Measurements from ENCODE around the gene ZNF101. TPM values are rescaled to one million over a fixed set of nuclear protein-coding genes. Genes with fewer than 3 reads are reported as not detected.

ZNF101 gene
- total RNA-seq, 1 experiment from 2014 or later = 24.9 TPM

DNA sequence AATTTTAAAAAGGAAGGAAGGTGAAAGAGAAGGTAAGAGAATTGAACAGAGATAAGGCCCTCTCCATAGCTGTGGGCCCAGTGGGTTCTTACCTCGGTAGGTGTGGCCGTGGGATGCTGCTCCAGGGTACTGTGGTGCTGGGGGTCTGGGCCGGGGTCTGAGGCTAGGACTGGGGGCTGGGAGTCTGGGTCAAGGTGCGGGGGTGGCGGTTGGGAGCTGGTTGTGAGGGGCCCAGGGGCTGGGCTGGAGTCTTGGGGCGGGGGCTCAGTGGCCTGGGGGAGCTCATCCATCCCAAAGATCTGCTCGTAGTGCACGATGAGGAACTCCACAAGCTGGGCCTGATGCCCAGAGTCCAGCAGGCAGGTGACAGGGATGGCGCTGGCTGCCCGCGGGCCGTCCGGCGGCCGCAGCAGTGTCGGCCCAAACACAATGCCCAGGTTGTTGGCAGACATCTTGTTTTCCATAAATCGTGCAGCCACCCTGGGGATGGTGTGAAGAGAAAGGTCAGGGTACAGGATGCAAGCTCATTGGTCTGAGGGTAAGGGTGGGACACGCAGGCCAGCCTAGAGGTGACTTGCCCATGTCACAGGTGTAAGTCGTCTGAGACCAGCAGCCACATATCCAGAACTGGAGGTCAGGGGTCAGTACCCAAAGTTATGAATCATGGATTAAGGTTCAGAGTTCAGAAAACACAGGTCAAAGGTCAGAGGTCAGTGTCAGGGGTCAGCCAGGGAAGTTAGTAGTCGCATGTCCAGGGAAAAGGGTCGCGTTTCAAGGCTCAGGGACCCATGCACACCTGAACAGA lies 34.7 kb upstream of the ZNF101 start:
- no peaks in the 10 kb centered on the region for H3K27me3 ChIP-seq (ENCODE audit: control insufficient read depth, insufficient read depth, low read length)
- H3K36me3 ChIP-seq (replicated peaks; ENCODE audit: control insufficient read depth, insufficient read depth, low read length) = peaks cover 12% of the 10 kb centered on the region
- no peak for DNase-seq
- H3K4me3 ChIP-seq (ENCODE audit: insufficient read depth, low read depth, low read length) = no peak overlapping the region

GRCh38 chr19:19634516-19635312 lies 33.9 kb upstream of the ZNF101 start:
- no peaks in the 10 kb centered on the region for H3K27me3 ChIP-seq (ENCODE audit: control insufficient read depth, insufficient read depth, low read length)
- no peak for DNase-seq
- H3K4me3 ChIP-seq (ENCODE audit: insufficient read depth, low read depth, low read length) = no peak overlapping the region
- H3K36me3 ChIP-seq (replicated peaks; ENCODE audit: control insufficient read depth, insufficient read depth, low read length) = peaks cover 12% of the 10 kb centered on the region

- DNase-seq = no peak
- Histone ChIP-seq H3K27me3 (ENCODE audit: control insufficient read depth, insufficient read depth, low read length) (no peaks in the 10 kb centered on the region), H3K4me3 (ENCODE audit: insufficient read depth, low read depth, low read length) (no peak overlapping the region), H3K36me3 (replicated peaks; ENCODE audit: control insufficient read depth, insufficient read depth, low read length) (peaks cover 12% of the 10 kb centered on the region)
These were observed 33.3 kb upstream of the ZNF101 start for GRCh38 chr19:19635313-19635702.

DNA sequence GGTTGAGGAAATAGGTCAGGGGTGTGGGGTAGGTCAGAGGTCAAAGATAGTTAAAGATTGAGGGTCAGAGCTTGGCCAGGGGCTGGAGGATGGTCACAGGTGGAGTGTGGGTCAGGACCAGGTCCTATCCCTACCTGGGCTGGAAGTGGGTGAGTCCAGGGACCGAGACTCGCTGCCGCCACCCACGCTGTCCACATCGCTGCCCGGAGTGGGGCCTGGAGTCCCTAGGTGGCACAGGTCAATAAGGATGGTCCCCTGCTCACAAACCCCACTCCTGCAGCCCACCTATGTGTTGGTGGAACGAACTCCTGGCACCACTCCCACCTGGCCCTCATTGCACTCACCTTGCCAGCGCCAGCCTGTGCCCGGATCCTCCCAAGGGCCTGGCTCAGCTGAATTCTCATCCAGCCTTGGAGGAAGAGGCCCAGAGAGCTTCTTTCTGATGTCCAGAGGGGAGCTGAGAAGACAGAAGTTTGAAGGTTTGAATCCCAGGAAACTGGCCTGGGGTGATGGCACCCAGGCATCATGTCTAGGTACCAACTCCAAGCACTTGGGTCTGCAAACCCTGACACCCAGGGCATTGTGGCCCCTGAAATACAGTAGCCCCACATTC lies 32.0 kb upstream of the ZNF101 start:
- H3K4me3 ChIP-seq (ENCODE audit: insufficient read depth, low read depth, low read length) = no peak overlapping the region
- H3K27me3 ChIP-seq (ENCODE audit: control insufficient read depth, insufficient read depth, low read length) = no peaks in the 10 kb centered on the region
- H3K36me3 ChIP-seq (replicated peaks; ENCODE audit: control insufficient read depth, insufficient read depth, low read length) = peaks cover 12% of the 10 kb centered on the region
- no peak for DNase-seq

DNA sequence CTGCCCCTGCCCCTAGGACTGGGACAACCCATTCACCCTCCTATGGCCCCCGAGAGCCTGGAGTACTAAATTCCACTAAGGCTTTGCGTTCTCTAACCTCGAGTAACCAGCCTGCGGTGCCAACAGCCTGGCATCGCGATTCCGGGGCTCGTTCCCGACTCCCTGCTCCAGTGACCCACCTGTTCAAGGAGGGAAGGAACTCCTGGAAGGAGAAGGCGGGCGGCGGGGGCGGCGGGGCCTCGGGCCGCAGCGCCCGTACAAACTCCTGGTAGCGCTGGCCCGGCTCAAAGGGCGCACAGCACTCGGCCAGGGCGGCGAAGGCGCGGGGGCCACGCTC lies 31.5 kb upstream of the ZNF101 start:
- DNase-seq = no peak
- H3K27me3 ChIP-seq (ENCODE audit: control insufficient read depth, insufficient read depth, low read length) = no peaks in the 10 kb centered on the region
- H3K36me3 ChIP-seq (replicated peaks; ENCODE audit: control insufficient read depth, insufficient read depth, low read length) = peaks cover 12% of the 10 kb centered on the region
- H3K4me3 ChIP-seq (ENCODE audit: insufficient read depth, low read depth, low read length) = no peak overlapping the region

DNA sequence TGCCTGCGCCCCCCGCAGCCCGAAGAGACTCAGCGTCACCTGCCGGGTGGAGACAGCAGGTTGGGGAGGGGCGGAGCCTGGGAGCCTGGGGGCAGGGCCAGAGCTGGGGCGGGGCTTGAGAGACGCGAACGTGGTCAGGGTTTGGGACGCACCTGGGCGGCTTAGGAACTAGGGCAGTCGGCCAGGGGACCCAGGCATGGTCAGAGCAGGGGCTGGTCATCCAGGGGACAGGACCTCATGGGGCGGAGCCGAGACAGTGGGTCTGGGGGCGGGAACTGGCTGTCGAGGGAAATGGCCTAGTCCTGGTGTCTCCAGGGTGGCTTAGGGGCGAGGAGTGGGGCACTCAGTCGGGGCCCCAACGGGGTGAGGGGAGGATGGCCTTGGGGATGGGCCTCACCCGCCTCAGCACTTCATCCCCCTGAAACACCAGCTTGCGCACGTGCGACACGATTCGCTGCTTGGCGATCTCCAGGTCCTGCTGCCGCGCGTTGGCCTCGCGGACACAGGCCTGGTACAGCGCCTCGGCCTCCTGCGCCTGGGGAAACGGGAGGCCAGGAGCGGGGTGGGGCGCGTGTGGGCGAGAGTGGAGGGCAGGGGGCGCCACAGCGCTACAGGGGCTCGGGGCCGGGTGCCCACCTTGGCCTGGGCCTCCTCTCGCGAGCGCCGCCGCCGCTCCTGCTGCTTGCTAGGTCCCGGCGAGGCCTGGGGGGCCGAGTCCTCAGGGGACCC lies 31.0 kb upstream of the ZNF101 start:
- peak; percentile 99 for DNase-seq
- Histone ChIP-seq H3K27me3 (ENCODE audit: control insufficient read depth, insufficient read depth, low read length) (no peaks in the 10 kb centered on the region), H3K4me3 (ENCODE audit: insufficient read depth, low read depth, low read length) (no peak overlapping the region), H3K36me3 (replicated peaks; ENCODE audit: control insufficient read depth, insufficient read depth, low read length) (peaks cover 10% of the 10 kb centered on the region)

- Histone ChIP-seq H3K36me3 (replicated peaks; ENCODE audit: control insufficient read depth, insufficient read depth, low read length) (peaks cover 22% of the 10 kb centered on the region), H3K27me3 (ENCODE audit: control insufficient read depth, insufficient read depth, low read length) (no peaks in the 10 kb centered on the region), H3K4me3 (ENCODE audit: insufficient read depth, low read depth, low read length) (peak overlapping the region; percentile 77)
- no peak for DNase-seq
These were observed 26.0 kb upstream of the ZNF101 start for GRCh38 chr19:19642506-19643157.

DNA sequence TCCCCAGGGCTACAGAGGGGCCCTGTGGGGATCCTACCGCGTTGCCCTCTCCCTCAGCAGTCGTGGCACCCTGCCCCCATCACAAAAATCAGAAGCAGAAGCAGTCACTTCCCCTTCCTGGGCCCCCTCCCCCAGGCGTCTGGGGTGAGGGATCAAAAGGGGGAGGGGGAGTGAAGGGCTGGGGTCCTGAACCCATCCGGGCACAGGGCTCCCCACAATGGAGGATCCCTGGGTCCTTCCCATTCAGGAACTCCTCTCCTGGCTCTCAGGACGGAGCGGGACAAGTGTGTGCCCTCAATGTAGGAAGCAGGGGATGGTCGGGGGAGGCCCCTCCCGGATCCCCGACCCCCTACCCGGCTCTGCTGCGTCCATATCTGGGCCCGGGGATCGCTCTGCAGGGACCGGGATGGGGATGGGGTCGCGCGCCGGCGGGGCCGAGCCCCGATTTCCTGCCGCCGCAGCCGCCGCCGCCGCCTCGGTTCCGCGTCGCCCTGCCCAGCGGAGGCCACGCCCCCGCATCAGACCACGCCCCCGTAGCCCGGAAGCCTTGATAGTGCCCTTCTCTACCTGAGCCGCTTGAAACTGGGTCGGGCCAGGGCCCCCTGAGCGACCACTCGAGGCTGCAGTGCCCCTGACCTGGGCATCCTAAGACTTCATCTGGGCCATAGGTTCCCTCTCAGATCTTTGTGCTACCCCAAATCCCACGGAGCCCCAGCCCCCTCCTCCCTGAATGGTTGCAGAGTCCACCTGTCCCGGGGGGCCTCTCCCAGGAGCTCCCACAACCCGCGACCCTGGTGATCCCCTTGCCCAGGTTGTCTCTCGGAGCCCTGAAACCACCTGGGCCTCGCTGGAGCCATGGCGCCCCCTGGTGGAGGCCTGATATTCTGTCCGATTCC lies 25.2 kb upstream of the ZNF101 start, which contains the start of gene GMIP:
Gene GMIP (minus strand): TSS at position 500 of the 896 bp plus-strand sequence. CDS start 128 bp downstream, at position 372.
- Histone ChIP-seq H3K27me3 (ENCODE audit: control insufficient read depth, insufficient read depth, low read length) (no peaks in the 10 kb centered on the region), H3K4me3 (ENCODE audit: insufficient read depth, low read depth, low read length) (peak within 1 kb of the TSS; percentile 77), H3K36me3 (replicated peaks; ENCODE audit: control insufficient read depth, insufficient read depth, low read length) (peaks cover 25% of the 10 kb centered on the region)
- peak; percentile 99 for DNase-seq

GRCh38 chr19:19644054-19644388 lies 24.6 kb upstream of the ZNF101 start:
- Histone ChIP-seq H3K27me3 (ENCODE audit: control insufficient read depth, insufficient read depth, low read length) (no peaks in the 10 kb centered on the region), H3K4me3 (ENCODE audit: insufficient read depth, low read depth, low read length) (no peak overlapping the region), H3K36me3 (replicated peaks; ENCODE audit: control insufficient read depth, insufficient read depth, low read length) (peaks cover 25% of the 10 kb centered on the region)
- no peak for DNase-seq

- Histone ChIP-seq H3K4me3 (ENCODE audit: insufficient read depth, low read depth, low read length) (no peak overlapping the region), H3K27me3 (ENCODE audit: control insufficient read depth, insufficient read depth, low read length) (no peaks in the 10 kb centered on the region), H3K36me3 (replicated peaks; ENCODE audit: control insufficient read depth, insufficient read depth, low read length) (peaks cover 33% of the 10 kb centered on the region)
- no peak for DNase-seq
These were observed 23.3 kb upstream of the ZNF101 start for GRCh38 chr19:19645233-19645870.

DNA sequence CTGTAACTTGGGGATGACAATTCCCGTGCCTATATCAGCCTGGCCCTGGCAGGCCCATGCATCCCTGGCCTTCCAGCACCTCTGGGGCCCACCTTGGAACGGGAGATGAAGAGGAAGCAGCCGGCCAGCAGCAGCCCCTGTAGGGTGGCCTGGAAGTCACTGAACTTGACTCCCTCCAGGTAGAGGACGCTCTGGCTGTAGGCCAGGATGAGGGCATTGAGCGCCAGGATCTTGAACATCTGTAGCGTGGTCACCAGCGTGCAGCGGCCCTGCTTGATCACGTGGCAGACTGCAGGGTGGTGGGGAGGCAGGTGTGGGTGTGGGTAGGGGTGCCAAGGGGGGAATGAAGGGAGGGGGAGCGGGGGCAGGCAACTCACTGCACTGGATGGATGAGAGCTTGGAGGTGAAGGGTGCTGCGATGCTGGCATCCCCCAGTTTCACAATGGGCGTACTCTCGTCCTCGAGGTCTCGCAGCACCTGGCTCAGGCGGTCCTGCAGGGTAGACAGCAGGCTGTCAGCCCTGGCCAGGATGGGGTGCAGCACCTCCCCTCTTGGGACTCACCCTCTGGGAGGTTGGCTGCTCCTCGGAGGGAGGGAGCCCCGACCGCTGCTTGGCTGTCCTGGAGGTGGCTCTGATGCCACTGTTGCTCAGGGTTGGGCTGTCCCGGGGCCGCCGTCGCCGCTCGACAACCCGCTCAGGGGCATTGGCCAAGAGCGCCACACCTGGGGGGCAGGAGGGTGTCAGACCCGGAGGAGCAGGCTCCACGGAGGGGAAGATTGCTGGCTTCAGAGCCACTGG lies 21.4 kb upstream of the ZNF101 start:
- H3K36me3 ChIP-seq (replicated peaks; ENCODE audit: control insufficient read depth, insufficient read depth, low read length) = peaks cover 48% of the 10 kb centered on the region
- H3K4me3 ChIP-seq (ENCODE audit: insufficient read depth, low read depth, low read length) = no peak overlapping the region
- H3K27me3 ChIP-seq (ENCODE audit: control insufficient read depth, insufficient read depth, low read length) = no peaks in the 10 kb centered on the region
- DNase-seq = no peak

- Histone ChIP-seq H3K4me3 (ENCODE audit: insufficient read depth, low read depth, low read length) (no peak overlapping the region), H3K36me3 (replicated peaks; ENCODE audit: control insufficient read depth, insufficient read depth, low read length) (peaks cover 59% of the 10 kb centered on the region), H3K27me3 (ENCODE audit: control insufficient read depth, insufficient read depth, low read length) (no peaks in the 10 kb centered on the region)
- no peak for DNase-seq
These were observed 19.5 kb upstream of the ZNF101 start for GRCh38 chr19:19649155-19649554.
